GM18951 (cell line): ENCODE results near the gene ARRDC1.

Experiments used
- POLR2A ChIP-seq: IDR thresholded peaks from 4 replicates; pipeline ENCODE4 v1.6.1; 2011; ENCODE audit warnings: mild to moderate bottlenecking; ENCODE audit not compliant: insufficient read length, insufficient read depth; ENCODE audit errors: extremely low read depth
- in situ Hi-C: fragments of 300-500 bp; cut with MboI; formaldehyde crosslinking; loops from one replicate; pipeline ENCODE4 v1.12.0; 2022; ENCODE audit warnings: low sequenced_read_pairs, mixed read lengths, inconsistent platforms; ENCODE audit not compliant: unreplicated experiment

ARRDC1 gene

GRCh38 chr9:137645211-137645610, 39.7 kb downstream of the ARRDC1 start:
- in situ Hi-C loops: no loop called here
- no peak for TF ChIP-seq POLR2A

DNA sequence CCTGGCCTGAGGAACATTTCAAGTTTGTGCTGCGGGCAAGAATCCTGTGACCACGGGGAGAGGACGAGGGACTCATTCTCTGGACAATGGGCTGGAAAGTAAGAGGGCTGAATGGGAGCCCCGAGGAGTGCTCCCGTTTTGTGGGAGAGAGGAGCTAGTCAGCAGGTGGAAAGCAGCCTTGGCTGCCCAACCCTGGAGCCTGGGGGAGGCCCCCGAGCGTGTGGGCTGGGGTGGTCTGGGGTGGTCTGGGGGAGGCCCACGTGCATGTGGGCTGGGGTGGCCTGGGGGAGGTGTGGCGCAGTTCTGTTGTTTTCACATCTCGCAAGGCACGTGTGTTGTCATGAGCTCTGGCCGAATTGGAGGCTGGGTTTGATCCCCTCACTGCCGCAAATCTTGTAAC, 40.9 kb downstream of the ARRDC1 start:
- no peak for TF ChIP-seq POLR2A
- in situ Hi-C loops: no loop called here

DNA sequence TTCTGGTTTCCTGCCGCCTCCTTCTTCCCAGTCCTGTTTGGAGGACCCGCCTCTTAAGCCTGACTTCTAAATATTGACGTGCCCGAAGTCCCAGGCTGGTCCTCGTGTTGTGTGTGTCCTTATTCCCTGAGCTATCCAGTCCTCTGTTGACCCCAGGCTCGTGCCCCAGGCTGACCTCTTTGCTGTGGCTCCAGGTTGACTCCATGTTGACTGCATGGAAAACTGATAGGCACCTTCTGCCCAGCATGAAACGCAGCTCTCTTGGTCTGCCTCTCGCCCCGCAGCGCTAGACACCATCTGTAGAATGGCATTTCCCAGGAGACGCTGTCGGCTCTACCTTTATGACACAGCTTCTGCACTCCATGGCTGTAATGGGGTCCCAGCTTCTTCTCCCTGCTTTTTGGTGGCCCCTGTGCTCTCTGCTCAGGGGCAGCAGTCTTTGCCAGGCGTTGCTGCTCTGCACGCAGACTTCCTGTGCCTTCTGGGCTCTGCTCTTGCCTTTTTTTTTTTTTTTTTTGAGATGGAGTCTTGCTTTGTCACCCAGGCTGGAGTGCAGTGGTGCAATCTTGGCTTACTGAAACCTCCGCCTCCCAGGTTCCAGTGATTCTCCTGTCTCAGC, 41.7 kb downstream of the ARRDC1 start:
- TF ChIP-seq POLR2A: no peak
- in situ Hi-C loops: no loop called here

- in situ Hi-C loops: no loop called here
- no peak for TF ChIP-seq POLR2A
Measured at GRCh38 chr9:137648396-137648795, 42.9 kb downstream of the ARRDC1 start.

DNA sequence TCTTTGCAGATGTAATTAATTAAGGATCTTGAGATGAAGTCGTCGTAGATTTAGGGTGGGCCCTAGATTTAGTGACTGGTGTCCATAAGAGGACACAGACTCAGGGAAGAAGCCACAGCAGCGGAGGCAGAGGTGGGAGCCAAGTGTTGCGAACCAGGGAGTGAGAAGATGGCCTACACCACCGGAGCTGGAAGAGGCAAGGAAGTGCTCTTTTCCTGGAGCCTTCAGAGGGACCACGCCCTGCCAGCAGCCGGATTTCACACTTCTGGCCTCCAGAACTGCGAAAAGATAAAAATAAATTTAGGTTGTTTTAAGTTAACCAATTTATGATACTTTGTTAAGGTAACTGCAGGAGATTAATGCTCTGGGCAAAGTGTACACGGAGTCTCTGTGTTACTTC, 44.1 kb downstream of the ARRDC1 start:
- TF ChIP-seq POLR2A: no peak
- in situ Hi-C loops: no loop called here

DNA sequence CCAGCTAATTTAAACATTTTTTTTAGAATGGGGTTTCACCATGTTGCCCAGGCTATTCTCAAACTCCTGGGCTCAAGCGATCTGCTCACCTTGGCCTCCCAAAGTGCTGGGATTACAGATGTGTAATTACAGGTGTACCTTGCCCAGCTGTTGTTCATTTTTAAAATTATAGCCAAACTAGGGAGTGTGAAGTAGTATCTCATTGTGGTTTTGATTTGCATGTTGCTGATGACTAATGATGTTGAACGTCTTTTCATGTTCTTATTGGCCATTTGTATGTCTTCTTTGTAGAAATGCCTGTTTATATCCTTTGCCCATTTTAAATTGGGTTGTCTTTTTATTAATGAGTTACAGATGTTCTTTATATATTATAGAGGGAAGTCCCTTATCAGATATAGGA, 44.8 kb downstream of the ARRDC1 start:
- in situ Hi-C loops: no loop called here
- no peak for TF ChIP-seq POLR2A

- TF ChIP-seq POLR2A: no peak
- in situ Hi-C loops: no loop called here
Measured at GRCh38 chr9:137650779-137651178, 45.3 kb downstream of the ARRDC1 start.

DNA sequence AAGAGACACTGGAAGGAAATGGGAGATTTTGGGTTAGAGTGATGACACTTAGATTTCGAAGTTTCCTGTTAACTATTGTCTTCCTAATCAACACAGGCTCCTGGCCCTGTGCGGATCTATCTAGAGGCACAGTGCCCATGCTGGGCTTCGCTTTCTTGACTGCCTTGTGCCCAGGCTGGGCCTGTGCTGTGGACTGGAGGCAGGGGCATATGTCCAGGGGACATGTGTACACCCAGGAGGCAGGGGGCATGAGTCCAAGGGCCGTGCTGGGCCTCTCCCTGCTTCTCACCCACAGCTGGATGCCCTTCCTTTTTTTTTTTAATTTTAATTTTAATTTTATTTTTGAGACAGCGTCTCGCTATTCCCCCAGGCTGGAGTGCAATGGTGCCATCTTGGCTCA, 50.9 kb downstream of the ARRDC1 start:
- no peak for TF ChIP-seq POLR2A
- in situ Hi-C loops: no loop called here

GRCh38 chr9:137657606-137658005, 52.1 kb downstream of the ARRDC1 start:
- no peak for TF ChIP-seq POLR2A
- in situ Hi-C loops: no loop called here

GRCh38 chr9:137658781-137659180, 53.3 kb downstream of the ARRDC1 start:
- TF ChIP-seq POLR2A: no peak
- in situ Hi-C loops: no loop called here

DNA sequence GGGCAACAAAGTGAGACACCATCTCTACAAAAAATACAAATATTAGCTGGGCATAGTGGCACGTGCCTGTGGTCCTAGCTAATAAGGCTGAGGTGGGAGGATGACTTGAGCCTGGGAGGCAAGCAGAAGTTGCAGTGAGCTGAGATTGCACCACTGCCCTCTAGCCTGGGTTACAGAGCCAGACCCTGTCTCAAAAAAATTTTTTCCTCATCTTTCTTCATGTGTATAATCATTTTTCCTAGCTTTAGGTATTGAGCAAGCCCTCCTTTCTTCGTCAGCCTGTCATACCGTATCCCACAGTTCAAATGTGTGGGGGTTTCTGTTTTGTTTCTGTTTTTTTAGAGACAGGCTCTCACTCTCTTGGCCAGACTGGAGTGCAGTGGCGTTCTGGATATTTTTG, 54.7 kb downstream of the ARRDC1 start:
- TF ChIP-seq POLR2A: no peak
- in situ Hi-C loops: no loop called here

DNA sequence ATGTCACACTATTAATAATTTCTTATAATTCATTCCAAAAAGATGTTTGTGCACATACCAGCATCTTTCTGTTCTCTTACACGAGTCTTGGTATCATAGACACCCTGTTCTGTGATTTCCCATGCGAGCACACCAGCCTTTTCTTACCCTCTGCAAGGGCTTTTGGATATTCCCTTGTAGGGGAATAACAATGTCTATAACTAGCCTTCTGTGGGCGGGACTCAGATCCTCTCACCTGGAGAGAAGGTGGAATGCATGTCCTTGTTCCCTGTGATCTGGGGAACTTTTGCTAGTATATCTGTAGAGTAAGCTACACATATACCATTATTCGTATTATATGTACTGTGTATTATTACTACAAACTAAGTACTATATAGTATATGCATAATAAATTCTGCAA, 58.1 kb downstream of the ARRDC1 start:
- in situ Hi-C loops: no loop called here
- TF ChIP-seq POLR2A: no peak

DNA sequence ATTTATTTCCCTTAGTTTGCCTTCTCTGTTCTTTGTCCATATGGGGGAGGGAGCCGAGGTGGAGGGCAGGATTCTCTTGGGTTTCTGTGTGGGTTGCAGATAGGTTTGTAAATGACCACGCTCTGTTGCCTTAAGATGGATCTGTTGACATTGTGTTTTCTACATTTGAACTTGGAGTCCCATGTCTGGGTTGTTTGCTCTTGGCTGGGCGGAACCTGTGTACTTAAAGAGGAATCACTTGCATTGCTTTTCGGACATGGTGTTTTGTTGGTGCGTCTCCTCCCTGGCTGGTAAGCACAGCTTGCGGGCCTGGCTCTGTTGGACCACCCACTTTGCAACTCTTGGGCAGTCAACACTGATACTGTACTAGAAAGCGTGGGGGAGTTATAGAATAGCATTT, 59.2 kb downstream of the ARRDC1 start:
- TF ChIP-seq POLR2A: no peak
- in situ Hi-C loops: no loop called here
